Measurements from ENCODE around the gene LY86.

- TF ChIP-seq CTCF (IDR thresholded peaks at IDR 0.05; ENCODE audit: low read depth, low read length, poor library complexity, severe bottlenecking) (no peak), EZH2phosphoT487 (IDR thresholded peaks at IDR 0.05; ENCODE audit: borderline replicate concordance, low read length) (no peak)
Observed at GRCh38 chr6:6592826-6593475, 4.4 kb downstream of the LY86 start.

Measured in DOHH2 (cell line).